Neural cell (in vitro differentiated cells): ENCODE data around the gene CYP3A4. TPM values are rescaled to one million over a fixed set of nuclear protein-coding genes. Genes with fewer than 3 reads are reported as not detected.

Experiments used
- H2AFZ ChIP-seq: fragments of 200-600, 300-800 bp; sonication (generic), shearing (Covaris generic); 2 replicates; pipeline ENCODE4 v1.6.0; 2014; ENCODE audit warnings: low read depth, mild to moderate bottlenecking, antibody characterized with exemption, low read length, moderate library complexity
- H3F3A ChIP-seq: fragments of 200-600 bp; shearing (Covaris generic); 2 replicates; pipeline ENCODE4 v1.6.1; 2016; ENCODE audit warnings: mild to moderate bottlenecking, moderate library complexity, mixed read lengths, antibody characterized with exemption, low read length; ENCODE audit not compliant: insufficient read depth, poor library complexity, severe bottlenecking
- H3K27ac ChIP-seq: fragments of 200-600, 300-800 bp; sonication (generic), shearing (Covaris generic); 2 replicates; pipeline ENCODE4 v1.5.1; 2014; ENCODE audit warnings: mild to moderate bottlenecking, low read length, moderate library complexity
- H3K27me3 ChIP-seq: fragments of 300-800, 200-600 bp; sonication (generic), shearing (Covaris generic); 2 replicates; pipeline ENCODE4 v1.6.0; 2014; ENCODE audit warnings: mild to moderate bottlenecking, low read depth, low read length, moderate library complexity; ENCODE audit not compliant: insufficient read depth
- H3K36me3 ChIP-seq: fragments of 300-800, 200-600 bp; sonication (generic), shearing (Covaris generic); 2 replicates; pipeline ENCODE4 v1.5.1; 2014; ENCODE audit warnings: mild to moderate bottlenecking, antibody characterized with exemption, low read length, moderate library complexity; ENCODE audit not compliant: insufficient read depth
- H3K4me2 ChIP-seq: fragments of 300-800, 200-600 bp; sonication (generic), shearing (Covaris generic); 2 replicates; pipeline ENCODE4 v1.6.0; 2014; ENCODE audit warnings: mild to moderate bottlenecking, low read length
- H3K4me3 ChIP-seq: fragments of 300-800, 200-600 bp; sonication (generic), shearing (Covaris generic); 2 replicates; pipeline ENCODE4 v1.5.1; 2014; ENCODE audit warnings: mild to moderate bottlenecking, low read length, moderate library complexity
- H3K79me2 ChIP-seq: fragments of 200-600 bp; shearing (Covaris generic); replicated peaks from 2 replicates; pipeline ENCODE4 v1.6.0; 2014; ENCODE audit warnings: mild to moderate bottlenecking, low read length, moderate library complexity; ENCODE audit not compliant: insufficient read depth
- H3K9ac ChIP-seq: fragments of 300-800, 200-600 bp; sonication (generic), shearing (Covaris generic); 2 replicates; pipeline ENCODE4 v1.6.1; 2016; ENCODE audit warnings: mild to moderate bottlenecking, low read length, mixed read lengths
- H3K9me2 ChIP-seq: fragments of 200-600 bp; shearing (Covaris generic); 2 replicates; pipeline ENCODE4 v1.6.1; 2016; ENCODE audit warnings: mild to moderate bottlenecking, low read length, mixed read lengths; ENCODE audit not compliant: insufficient read depth
- H3K9me3 ChIP-seq: fragments of 200-600, 300-800 bp; sonication (generic), shearing (Covaris generic); 2 replicates; pipeline ENCODE4 v1.6.1; 2016; ENCODE audit warnings: mild to moderate bottlenecking, mixed run types, low read length, moderate library complexity, mixed read lengths
- H4K20me1 ChIP-seq: fragments of 200-600 bp; shearing (Covaris generic); 2 replicates; pipeline ENCODE4 v1.6.1; 2016; ENCODE audit warnings: mild to moderate bottlenecking, mixed run types; ENCODE audit not compliant: insufficient read depth
- EP300 ChIP-seq: fragments of 450-650 bp; conservative IDR thresholded peaks from 2 replicates; pipeline ENCODE4 v1.6.1; 2014; ENCODE audit warnings: antibody characterized with exemption, mild to moderate bottlenecking, moderate library complexity; ENCODE audit not compliant: poor library complexity, severe bottlenecking
- EZH2 ChIP-seq: fragments of 200-600, 300-800 bp; shearing (Covaris generic), sonication (generic); IDR thresholded peaks from 2 replicates; pipeline ENCODE4 v1.6.1; 2014; ENCODE audit warnings: antibody characterized with exemption, low read length, borderline replicate concordance, mild to moderate bottlenecking; ENCODE audit not compliant: insufficient read depth, poor library complexity, severe bottlenecking
- MXI1 ChIP-seq: fragments of 450-650 bp; conservative IDR thresholded peaks from 2 replicates; pipeline ENCODE4 v1.6.1; 2014; ENCODE audit warnings: antibody characterized with exemption, mild to moderate bottlenecking; ENCODE audit not compliant: poor library complexity, severe bottlenecking
- POLR2AphosphoS5 ChIP-seq: IDR thresholded peaks from 2 replicates; pipeline ENCODE4 v1.6.1; 2012
- RAD21 ChIP-seq: fragments of 450-650 bp; conservative IDR thresholded peaks from 2 replicates; pipeline ENCODE4 v1.6.1; 2014; ENCODE audit warnings: antibody characterized with exemption, mild to moderate bottlenecking, moderate library complexity
- SMC3 ChIP-seq: fragments of 450-650 bp; conservative IDR thresholded peaks from 2 replicates; pipeline ENCODE4 v1.6.1; 2014; ENCODE audit warnings: antibody characterized with exemption, mild to moderate bottlenecking, moderate library complexity; ENCODE audit not compliant: poor library complexity
- TAF1 ChIP-seq: IDR thresholded peaks from 2 replicates; pipeline ENCODE4 v1.6.1; 2012; ENCODE audit warnings: low read depth
- polyA plus RNA-seq: library from polyadenylated mRNA; depleted of rRNA; stranded (reverse); fragments of >200 nt; gene quantifications from 2 replicates; pipeline ENCODE4 v1.2.3, GENCODE V29; 2014
- TF ChIP-seq, protein P1 (sequence below): IDR thresholded peaks from 2 replicates; pipeline ENCODE4 v1.6.1; 2012; ENCODE audit warnings: borderline replicate concordance
- TF ChIP-seq, protein P2 (sequence below): fragments of 450-650 bp; IDR thresholded peaks from 2 replicates; pipeline ENCODE4 v1.5.1; 2014; ENCODE audit warnings: antibody characterized with exemption, mild to moderate bottlenecking, moderate library complexity; ENCODE audit not compliant: poor library complexity, severe bottlenecking

Gene CYP3A4
- polyA plus RNA-seq, 1 donor from 2014 or later = not detected

DNA sequence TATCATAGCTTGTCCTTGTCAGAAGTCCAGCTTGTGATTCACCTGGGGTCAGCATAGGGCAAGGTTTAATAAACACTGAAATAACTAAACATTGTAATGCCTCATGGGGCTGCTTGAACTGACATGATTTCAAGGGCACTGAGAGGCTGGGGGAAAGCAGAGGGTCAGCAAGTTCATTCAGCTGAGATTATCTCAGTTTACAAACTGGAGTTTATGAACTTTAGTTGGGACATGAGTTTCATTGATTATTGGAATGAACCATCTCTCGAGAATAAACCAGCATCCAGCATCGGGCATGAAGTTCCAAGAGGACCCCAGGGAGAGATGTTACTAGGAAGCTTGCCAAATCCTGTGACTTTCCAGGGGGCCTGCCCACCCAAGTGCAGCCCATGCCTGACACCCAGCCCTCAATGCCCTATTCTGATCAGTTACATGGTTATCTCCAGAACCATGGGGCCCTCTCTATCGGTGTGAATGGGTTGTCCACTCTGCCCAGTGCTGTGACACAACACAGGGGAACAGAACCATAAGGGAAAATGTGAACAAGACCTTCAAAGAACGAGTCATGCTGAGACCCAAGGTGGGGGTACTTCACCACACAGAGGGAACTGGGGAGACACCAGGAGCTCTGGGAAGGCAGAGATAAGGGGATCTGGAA, 41.1 kb downstream of the CYP3A4 start:
- Histone ChIP-seq H2AFZ (no peak overlapping the region), H3K27ac (no peak overlapping the region), H4K20me1 (no peaks in the 10 kb centered on the region), H3F3A (no peaks in the 10 kb centered on the region), H3K4me2 (no peak overlapping the region), H3K27me3 (no peaks in the 10 kb centered on the region), H3K9me3 (no peaks in the 10 kb centered on the region), H3K9me2 (no peaks in the 10 kb centered on the region), H3K79me2 (no peaks in the 10 kb centered on the region), H3K4me3 (no peak overlapping the region), H3K36me3 (no peaks in the 10 kb centered on the region), H3K9ac (no peak overlapping the region)
- TF ChIP-seq POLR2AphosphoS5 (no peak), MXI1 (no peak), EP300 (no peak), RAD21 (no peak), TAF1 (no peak), SMC3 (no peak), EZH2 (no peak)
- TF ChIP-seq, protein P1, sequence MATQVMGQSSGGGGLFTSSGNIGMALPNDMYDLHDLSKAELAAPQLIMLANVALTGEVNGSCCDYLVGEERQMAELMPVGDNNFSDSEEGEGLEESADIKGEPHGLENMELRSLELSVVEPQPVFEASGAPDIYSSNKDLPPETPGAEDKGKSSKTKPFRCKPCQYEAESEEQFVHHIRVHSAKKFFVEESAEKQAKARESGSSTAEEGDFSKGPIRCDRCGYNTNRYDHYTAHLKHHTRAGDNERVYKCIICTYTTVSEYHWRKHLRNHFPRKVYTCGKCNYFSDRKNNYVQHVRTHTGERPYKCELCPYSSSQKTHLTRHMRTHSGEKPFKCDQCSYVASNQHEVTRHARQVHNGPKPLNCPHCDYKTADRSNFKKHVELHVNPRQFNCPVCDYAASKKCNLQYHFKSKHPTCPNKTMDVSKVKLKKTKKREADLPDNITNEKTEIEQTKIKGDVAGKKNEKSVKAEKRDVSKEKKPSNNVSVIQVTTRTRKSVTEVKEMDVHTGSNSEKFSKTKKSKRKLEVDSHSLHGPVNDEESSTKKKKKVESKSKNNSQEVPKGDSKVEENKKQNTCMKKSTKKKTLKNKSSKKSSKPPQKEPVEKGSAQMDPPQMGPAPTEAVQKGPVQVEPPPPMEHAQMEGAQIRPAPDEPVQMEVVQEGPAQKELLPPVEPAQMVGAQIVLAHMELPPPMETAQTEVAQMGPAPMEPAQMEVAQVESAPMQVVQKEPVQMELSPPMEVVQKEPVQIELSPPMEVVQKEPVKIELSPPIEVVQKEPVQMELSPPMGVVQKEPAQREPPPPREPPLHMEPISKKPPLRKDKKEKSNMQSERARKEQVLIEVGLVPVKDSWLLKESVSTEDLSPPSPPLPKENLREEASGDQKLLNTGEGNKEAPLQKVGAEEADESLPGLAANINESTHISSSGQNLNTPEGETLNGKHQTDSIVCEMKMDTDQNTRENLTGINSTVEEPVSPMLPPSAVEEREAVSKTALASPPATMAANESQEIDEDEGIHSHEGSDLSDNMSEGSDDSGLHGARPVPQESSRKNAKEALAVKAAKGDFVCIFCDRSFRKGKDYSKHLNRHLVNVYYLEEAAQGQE = no peak
- TF ChIP-seq, protein P2, sequence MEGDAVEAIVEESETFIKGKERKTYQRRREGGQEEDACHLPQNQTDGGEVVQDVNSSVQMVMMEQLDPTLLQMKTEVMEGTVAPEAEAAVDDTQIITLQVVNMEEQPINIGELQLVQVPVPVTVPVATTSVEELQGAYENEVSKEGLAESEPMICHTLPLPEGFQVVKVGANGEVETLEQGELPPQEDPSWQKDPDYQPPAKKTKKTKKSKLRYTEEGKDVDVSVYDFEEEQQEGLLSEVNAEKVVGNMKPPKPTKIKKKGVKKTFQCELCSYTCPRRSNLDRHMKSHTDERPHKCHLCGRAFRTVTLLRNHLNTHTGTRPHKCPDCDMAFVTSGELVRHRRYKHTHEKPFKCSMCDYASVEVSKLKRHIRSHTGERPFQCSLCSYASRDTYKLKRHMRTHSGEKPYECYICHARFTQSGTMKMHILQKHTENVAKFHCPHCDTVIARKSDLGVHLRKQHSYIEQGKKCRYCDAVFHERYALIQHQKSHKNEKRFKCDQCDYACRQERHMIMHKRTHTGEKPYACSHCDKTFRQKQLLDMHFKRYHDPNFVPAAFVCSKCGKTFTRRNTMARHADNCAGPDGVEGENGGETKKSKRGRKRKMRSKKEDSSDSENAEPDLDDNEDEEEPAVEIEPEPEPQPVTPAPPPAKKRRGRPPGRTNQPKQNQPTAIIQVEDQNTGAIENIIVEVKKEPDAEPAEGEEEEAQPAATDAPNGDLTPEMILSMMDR = no peak

DNA sequence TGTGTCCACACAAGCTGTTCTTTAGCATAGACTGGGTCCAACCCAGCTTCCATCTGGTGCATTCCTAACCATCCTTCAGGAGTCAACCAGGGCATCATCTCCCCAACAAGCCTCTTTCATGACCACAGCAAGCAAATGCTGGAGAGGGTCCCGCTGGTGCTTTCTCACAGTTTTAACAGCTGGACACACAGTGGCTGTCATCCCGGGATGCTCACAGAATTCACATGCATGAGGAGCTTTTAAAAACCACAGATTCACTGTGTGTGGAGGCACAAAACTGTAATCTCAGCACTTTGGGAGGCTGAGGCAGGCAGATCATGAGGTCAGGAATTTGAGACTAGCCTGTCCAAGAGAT, 42.6 kb downstream of the CYP3A4 start:
- TF ChIP-seq SMC3 = no peak
- TF ChIP-seq MXI1 = no peak
- TF ChIP-seq EZH2 = no peak
- TF ChIP-seq, protein P1 = no peak
- TF ChIP-seq EP300 = no peak
- TF ChIP-seq, protein P2 = no peak
- no peak for TF ChIP-seq RAD21
- TF ChIP-seq TAF1 = no peak
- TF ChIP-seq POLR2AphosphoS5 = no peak
- H3K36me3 ChIP-seq = no peaks in the 10 kb centered on the region
- no peak overlapping the region for H2AFZ ChIP-seq

More for the DNA sequence above, 42.6 kb downstream of the CYP3A4 start:
- Histone ChIP-seq H3F3A (no peaks in the 10 kb centered on the region), H3K9me2 (no peaks in the 10 kb centered on the region), H3K9me3 (no peaks in the 10 kb centered on the region), H3K79me2 (no peaks in the 10 kb centered on the region), H3K9ac (no peak overlapping the region), H3K27me3 (no peaks in the 10 kb centered on the region), H3K4me2 (no peak overlapping the region), H3K4me3 (no peak overlapping the region), H4K20me1 (no peaks in the 10 kb centered on the region), H3K27ac (no peak overlapping the region)
